Kidney glomerular epithelial cell (primary cell): ENCODE results near the gene NELL1.
A peak's percentile ranks its signal among the peaks of the same experiment; 100 is the strongest.

Experiments used
- DNase-seq: peaks from one replicate; lab custom pipeline; 2025; lab: John Stamatoyannopoulos, UW

NELL1 gene

DNA sequence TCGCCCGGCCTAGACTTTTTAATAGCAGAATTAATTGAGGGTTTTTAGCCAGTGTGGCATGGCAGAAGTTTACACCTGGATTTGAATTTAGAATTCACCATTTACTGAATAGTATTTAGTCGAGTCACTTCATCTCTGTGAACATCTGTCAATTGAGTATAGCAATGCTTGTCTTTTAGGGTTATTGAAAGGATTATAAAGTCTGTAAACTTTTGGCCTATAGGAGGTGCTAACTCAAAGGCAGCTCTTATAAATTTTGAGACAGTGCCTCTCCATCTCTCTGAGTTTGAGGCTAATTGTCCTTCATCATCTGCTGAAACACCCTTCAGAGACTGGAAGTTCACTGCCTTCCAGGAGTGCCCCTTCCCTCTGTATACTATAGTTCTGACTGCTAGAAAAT, 205.0 kb downstream of the NELL1 start:
- DNase-seq = no peak

DNA sequence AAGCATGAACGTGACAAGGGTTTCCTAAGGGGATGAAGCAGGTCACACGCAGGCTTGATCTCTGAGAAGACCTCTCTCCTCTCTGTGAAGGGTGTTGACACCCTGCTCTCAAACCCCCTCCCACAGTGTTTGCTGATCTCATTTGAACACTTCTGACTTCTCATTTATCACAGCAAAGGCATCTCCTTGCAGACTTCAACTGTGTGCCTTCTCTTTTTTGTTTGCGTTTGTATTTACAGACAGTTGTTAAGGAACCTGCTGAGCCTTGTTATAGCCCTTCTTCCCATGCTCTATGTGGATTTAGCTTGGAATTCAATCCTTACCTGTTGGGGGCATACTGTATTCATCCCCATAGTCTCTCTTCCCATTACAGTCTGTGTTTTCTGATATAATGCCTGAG, 206.5 kb downstream of the NELL1 start:
- DNase-seq = no peak

DNA sequence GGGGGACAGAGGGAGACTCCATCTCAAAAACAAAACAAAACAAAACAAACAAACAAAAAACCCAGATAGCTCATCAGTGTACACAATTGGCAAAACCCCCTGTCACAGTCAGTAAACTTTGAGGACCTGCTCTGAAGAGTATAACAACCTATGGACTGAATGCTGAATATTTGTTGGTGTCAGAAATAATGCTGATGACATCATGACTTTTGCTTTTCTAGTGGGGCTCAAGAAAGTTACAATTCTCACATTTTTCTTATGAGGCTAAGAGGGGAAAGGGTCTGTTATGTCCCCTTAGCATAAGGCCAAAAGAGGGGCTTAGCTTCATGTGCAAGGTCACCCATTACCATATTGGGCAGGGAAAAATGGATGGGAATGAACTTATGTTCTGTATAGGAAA, 207.4 kb downstream of the NELL1 start:
- no peak for DNase-seq

DNA sequence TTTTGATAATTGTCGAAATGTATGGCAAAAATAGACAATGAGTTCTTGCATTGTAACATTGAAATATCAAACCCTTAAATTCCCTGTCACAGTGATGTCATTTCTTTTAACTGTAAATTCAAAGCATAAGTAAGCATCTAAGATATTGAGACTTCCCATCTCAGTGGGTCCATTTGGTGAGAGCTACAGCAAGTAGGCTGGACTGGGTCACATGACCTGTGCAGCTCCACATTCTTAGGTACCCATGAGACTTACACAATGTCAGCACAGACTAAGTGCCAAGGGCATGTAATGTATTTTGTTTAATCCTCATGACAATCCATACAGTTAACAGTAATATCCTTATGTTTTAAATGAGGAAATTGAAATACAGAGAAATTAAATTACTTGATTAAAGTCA, 210.7 kb downstream of the NELL1 start:
- no peak for DNase-seq

DNA sequence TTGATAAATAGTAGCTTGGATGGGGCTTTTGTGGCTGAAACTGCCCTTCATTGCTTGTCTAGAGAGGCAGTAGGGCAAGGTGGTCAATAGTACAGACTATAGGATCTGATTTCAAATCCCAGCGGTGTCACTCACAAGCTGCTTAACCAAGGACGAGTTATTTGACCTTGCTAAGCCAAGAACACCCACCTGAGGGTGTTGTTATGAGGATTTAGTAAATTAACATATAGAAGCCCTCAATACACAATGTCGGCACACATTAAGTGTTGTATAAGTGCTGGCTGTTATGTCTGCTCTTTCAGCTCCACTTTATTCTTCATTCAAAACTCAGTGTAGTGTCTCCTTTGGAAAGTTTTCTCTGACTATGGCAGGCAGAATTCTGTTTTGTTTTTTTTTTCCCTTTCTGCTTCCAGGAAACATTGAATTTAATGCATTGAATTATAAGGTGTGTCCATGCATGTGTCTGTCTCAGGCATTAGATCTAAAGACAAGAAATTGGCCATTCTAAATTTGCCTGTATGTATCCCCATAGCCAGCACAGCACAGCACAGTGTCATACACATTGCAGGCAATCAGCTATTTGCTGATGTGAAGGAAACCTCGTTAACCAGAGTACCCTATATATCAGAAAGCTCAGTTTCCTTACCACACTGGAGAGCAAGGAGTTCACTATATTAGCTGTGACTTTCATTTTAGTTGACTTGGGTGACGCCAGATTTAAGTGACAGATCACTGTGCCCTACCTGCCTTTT, 212.1 kb downstream of the NELL1 start:
- no peak for DNase-seq

DNA sequence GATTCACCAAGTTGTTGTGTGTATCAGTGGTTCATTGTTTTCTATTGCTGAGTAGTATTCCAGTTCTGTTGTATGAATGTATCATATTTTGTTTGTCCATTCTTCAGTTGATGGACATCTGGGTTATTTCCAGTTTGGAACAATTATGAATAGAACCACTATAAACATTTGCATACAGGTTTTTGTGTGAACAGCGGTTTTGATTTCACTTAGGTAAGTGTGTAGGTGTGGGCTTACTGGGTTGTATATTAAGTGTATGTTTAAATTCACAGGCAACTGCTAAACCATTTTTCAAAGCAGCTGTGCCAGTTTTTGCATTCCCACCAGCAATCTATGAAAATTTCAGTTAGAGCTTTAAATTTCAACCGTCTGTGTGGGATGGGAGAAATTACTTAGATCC, 217.8 kb downstream of the NELL1 start:
- DNase-seq = no peak

DNA sequence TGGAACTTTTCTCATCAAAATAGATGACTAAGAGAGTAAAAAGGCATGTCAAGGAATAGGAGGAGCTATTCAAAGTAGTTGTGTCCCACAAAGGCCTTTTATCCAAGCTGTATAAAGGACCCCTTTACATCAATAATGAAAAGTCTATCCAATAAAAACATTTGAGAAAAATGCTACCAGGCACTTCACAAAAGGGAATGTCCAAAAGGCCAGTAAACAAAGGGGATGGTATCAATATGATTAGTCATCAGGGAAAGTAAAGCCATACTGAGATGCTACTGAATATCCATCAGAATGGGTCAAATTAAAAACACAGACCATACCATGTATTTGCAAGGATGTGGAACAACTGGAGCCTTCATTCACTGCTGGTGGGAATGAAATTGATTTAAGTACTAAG, 224.9 kb downstream of the NELL1 start:
- no peak for DNase-seq

DNA sequence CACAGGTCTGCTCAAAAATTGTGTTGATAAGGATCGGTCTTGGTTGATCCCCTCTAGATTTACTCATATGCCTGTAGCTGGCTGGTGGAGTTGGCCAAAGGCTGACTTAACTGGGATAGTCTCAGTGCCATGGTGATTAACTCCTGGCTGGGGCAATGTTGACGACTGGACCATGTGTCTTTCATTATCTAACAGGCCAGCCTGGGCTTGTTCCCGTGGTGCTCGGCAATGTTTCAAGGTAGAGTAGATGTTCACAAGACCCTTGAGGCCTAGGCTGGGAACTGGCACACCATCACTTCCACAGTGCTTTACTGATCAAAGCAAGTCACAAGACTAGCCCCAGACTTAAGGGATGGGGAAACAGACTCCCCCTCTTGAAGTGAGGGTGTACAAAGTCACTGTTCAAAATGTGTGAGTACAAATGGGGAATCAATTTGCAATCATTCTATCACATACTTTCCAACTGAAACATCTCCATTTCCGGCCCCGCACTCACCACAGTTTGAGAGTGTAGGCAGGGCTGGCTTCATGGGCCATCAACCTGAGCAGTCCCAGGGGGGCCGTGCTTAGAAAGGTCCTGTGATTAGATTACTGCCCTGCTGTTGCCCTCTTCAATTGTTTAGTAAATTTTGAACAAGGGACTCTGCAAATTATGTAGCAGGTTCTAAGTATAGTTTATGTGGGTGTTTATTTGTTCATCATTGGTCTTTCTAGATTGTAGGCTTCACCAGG, 240.8 kb downstream of the NELL1 start:
- DNase-seq = no peak

DNA sequence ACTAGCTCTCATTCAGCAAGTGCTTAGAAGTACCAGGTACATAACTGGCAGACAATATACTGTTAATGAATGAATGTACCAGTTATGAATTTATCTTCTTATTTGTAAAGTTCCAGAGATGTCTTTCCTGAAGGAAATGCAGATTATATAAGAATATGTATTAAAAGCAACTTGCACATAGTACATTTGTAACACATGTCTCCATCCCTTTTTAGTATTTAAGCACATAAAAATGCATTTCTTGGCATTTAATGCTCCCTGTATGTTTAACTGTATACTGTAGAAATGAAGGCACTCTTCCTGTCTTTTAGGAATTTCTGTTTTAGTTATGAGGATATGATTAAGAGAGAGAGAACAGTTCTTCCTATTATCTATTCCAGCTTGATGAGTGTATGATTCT, 241.3 kb downstream of the NELL1 start:
- DNase-seq = no peak

DNA sequence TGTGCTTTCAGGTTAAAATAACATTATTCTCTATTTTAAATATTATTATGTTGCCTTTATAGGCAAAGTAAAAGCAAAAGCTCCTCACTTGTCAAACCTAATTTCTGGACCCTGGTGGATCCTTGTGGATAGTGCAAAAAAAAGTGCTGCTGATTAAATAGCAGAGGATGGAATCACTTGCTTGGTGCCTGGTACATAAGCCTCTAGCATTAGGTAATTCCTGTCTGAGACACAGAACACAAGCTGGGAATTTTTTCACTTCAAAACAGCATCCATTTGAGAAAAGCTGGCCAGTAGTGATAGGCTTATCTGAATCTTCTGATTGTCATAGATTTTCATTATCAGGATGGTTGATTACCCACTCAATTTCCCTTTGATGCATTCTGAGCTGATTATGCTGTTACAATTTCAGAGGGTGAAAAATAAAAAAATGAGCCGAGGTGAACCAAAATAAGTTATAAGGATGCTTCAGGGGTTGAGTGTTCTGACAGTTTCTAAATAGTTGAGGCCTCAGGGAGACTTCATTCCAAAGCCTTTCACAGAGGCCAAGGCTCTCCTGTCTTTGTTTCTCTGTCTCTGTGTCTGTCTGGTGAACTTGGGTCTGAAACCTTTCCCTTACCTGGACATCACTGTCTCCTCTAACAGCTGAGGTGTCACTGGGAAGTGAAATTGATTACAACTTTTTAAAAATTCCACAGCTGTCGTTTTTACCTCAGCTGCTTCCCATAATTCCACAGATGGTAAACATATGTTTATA, 242.9 kb downstream of the NELL1 start:
- no peak for DNase-seq

DNA sequence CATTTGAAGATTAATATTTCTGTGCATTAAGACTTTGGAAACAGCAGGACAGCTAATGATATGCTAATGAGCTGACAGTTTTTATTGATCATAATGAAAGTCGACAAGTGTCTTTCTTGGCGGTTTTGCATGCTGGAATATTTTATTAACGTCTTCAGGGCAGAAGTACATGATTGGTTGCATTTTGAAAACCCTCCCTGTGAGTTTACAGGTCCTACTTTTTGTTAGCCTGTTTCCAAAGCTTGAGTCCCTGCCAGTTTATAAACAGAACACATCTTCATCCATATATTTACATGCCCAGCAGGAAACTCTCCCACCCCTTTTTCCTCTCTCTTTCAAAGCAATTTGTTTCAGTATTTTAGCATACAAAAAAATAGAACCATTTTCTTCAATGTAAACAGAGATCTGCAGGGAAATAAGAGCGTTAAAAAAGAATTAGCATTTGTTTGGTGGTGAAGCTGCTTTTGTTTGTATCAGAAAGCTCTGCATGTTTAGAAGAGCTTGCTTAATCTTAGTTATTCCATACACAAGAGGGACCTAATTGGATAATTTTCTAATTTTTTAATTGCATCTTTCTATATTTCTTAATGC, 243.6 kb downstream of the NELL1 start:
- no peak for DNase-seq

DNA sequence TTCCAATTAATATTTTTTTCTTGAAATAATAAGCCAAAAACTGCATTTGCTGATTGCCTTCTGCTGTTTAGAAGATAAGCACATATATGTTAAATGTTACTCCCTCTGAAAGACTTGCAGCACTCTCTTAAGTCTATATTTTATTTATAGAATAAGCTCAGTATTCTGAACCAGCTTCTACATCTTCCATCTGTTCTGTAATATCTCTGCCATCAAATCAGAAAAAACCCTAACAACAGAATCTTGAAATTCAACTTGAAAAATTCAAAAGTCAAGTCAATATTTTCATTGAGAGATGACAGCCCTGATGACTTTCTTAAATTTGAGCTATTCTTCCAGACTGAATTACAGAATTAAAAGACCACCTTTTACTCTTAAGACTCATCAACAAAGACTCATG, 247.9 kb downstream of the NELL1 start:
- no peak for DNase-seq

DNA sequence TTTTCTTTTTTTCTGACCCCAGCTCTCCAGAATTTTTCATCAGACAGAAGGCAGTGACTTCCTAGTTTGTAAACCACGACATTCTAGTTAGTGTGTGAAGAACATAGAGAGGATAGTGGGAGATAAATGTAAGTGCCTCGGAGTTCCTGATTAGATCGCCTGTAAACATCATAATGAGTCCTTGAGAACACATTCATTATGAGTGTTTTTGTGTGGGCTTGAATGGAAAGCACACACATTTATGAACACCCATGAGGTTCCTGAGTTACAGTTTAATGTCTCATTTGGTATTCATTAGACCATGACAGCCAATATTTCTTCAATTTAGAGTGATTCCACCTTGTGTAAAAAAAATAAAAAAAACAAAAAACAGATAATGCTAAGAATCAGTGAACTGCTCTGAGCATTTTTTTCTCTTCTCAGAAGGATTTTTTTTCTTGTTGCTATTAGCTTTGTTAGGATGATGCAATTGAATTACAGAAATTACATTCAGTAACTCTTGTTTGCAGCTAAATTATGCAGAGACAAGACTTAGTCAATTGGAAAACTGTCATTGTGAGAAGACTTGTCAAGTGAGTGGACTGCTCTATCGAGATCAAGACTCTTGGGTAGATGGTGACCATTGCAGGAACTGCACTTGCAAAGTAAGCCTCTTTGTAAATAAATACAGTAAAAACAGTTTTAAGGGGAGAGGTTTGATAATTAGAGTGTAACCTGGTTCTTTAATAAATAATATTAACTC, 257.6 kb downstream of the NELL1 start:
- no peak for DNase-seq

DNA sequence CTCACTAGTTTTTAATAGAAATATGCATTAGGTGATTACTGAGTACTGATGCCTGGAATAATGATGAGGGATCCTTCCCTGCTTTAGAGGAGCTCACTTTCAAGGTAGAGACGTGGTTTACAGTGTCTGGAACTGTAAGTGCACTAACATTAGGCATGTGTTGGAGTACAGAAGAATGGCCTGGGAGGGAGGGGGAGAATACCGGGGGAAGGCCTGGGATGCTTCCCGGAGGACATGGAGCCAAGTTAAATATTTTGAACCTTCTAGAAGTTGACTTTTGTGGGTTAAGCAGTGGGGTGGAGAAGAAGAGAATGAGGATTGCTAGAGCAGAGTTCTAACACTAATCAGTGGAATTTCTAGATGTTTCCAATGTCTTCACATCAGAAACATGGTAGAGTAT, 261.6 kb downstream of the NELL1 start:
- DNase-seq = no peak

DNA sequence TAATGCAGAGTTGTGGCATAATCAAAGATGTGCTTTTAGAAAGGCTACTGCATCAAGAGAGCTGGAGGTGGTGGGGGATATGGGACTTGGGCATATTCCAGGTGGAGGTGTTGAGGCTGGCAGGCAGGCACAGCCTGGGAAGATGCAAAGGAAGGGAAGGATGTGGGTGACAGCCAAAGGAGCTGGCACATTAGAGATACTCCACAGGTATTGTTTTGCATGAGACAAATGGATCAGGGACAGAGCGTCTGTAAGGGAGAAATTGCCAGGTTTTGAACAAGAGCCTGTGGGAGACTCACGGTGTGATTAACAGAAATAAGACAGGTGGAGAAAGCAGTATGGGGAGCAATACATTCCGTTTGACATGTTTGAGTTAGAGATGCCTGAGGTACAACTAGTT, 263.7 kb downstream of the NELL1 start:
- DNase-seq = no peak

DNA sequence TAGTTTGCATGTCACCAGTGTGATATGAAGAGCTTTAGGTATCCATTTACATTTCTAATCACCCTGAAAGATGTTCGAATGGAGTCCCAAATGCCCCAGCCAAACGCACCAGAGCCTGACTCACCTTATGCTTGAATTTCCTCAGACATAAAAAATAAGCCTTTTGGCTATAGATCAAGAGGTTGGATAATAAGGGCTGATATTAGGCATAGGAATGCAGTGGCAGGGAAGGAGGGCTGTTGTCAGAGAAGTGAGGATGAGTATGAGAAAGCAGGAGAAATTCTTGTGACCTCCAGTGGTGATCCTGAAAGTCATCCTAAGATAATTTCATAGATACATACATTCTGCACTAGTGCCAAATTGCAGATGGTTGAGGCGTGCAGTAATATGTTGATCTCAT, 264.6 kb downstream of the NELL1 start:
- DNase-seq = no peak

DNA sequence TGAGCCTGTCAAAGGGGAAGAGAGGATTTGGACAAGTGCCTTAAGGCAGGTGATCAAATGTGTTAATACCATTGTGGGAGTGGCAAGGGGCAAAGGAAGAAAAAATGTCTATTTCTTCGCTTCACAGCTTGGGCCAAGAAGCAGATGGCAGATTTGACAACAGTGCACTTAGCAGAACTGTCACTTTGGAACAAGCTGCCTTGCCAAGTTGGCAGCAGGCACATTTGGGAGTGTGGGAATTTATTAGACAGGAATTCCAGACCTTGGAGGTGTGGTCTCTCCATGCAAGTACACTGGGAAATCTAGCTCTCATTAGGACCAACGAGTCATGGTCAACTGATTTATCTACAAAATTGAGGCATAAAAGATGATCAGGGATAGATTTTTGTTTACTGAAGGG, 265.1 kb downstream of the NELL1 start:
- DNase-seq = no peak

DNA sequence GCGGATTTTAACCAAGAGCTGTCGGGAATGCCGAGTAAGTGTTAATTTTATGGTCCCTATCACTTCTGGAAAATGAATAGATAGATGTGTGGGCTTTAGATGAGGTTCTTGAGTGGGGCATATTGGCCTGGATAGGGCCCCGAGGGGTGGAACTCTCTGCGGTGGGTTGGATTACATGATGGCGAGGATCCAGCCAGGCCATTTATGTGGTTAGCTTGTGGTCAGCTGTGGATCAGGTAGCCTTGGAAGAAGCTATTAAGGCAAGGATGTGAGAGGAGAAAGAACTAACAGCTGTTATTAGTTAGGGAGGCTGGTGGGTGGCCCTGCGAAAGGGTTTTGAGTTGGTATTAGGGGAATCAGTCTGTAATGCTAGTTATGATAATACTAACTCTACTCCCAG, 268.4 kb downstream of the NELL1 start:
- no peak for DNase-seq

DNA sequence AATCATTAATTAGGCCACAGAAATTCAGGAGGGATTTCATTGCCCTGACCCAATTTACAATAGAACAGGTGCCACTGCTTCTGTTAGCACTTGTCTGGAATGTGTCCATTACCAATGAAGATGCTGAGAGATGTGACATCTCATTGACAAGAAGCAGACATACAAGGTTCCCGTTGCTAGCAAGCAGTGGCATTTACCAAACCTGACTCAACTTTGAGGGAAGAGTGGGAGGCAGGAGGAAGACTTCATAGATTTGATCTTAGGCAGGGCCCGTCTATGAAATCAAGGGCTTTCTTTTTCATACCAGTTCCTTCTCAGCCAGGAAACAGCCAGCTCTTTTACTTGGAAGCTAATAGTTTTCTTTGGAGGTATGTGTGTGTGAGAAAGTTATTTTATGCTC, 280.2 kb downstream of the NELL1 start:
- DNase-seq = no peak

DNA sequence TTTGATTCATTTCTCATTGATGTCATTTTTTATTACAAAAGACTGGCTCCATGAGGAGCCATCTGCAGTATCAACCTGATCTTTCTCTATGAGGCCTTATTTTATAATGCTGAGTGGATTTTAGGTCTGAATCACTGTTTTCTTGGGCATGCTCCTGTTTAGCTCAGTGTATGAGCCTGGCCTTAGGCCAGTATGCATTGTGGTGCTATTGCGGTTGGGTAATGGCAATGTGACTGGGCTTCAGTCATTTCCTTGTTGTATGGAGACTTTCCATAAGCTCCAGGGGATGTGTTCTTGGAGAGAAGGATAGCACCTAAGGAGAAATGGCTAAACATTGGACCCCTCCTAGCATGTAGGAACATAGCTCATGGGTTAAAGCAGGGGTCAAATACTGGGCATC, 293.2 kb downstream of the NELL1 start:
- DNase-seq = no peak

DNA sequence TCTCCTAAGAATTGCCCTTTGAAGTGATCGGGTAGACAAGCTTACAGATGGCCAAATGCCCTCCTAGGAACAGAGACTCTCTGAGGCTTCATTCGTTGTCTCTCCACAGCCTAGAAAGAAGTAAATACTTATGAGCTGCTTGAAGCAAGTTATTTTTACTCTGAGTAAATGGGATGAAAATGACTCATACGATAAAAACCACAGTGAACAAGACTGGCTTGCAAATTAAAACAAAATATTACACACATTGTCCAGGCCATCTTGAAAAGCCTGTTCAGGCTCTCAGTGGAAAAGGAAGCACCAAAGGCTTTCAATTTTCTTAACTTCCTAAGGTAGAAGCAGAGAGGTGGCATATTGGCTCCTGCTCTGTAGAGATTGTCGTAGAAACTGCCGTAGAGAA, 294.2 kb downstream of the NELL1 start:
- peak; percentile 8 for DNase-seq

DNA sequence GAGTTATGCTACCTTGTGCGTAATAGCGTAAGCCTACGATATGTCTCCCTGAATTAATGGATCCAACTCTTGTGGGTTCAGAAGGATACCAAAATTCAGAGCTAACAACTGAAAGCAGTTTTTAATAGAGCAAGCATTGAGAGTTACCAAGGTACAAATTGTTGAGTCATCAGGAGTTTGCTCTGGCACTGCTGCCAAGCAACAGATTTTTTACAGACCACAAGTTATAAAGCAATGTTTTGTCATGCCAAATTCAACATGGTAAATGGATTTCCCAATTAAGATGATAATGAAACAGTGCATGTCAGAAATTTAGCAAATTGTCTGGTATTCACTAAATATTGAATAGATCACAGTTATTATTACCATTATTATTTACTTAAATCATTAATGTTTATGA, 295.6 kb downstream of the NELL1 start:
- no peak for DNase-seq
